LNCaP clone FGC (cell line): Measurements from ENCODE around the gene CLMP.
"Not testable (repeated sequence)": the region's sequence is repeated elsewhere in the genome, so short reads cannot be mapped to it uniquely, and the experiment has no call there.

ENCODE experiments used
- DNase-seq: peaks from one replicate; pipeline ENCODE4 v3.0.0-alpha.2; 2011; ENCODE audit warnings: low read depth
- H3K4me3 ChIP-seq: 2 replicates; pipeline ENCODE4 v1.5.1; 2011; ENCODE audit warnings: mild to moderate bottlenecking, low read depth, low read length, control low read depth
- TF ChIP-seq, protein P1 (sequence below): IDR thresholded peaks from 2 replicates; pipeline ENCODE4 v1.5.1; 2012; ENCODE audit warnings: mild to moderate bottlenecking; ENCODE audit not compliant: control insufficient read depth, insufficient read depth; ENCODE audit errors: extremely low read depth

Gene CLMP

DNA sequence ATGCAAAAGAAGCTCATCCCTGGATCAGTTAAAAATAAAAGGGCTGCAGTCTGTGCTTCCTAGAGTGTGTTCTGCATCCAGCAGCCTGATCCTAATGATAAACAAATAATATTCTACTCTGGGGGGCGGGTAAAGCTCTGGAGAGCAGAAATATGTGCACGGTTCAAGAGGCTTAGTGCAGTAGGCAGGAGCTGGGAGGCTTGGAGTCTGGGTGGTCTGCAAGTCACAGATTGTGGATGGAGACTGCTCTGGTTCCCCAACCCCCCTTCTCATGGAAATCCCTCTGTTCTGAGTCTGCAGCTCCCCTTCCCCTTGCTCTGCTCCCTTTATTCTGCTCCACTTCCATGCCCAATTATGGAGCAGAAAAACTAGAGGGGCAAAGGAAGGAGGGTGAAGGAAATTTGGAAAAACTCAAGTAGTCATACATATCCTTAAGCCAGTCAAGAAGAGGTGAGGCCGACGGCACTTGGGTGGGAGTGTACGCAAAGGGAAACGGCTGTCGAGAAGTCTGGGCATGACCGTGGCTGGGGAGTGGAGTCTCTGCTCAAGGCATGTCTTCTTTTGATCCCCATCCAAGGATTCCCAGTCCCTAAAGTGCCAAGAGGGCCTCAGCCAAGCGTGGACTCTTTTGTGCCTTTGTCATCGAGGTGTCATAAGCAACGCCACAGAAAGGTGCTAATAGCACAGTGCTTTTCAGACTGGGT, 16.3 kb upstream of the CLMP start:
- DNase-seq: no peak
- no peak overlapping the region for H3K4me3 ChIP-seq
- TF ChIP-seq, protein P1, sequence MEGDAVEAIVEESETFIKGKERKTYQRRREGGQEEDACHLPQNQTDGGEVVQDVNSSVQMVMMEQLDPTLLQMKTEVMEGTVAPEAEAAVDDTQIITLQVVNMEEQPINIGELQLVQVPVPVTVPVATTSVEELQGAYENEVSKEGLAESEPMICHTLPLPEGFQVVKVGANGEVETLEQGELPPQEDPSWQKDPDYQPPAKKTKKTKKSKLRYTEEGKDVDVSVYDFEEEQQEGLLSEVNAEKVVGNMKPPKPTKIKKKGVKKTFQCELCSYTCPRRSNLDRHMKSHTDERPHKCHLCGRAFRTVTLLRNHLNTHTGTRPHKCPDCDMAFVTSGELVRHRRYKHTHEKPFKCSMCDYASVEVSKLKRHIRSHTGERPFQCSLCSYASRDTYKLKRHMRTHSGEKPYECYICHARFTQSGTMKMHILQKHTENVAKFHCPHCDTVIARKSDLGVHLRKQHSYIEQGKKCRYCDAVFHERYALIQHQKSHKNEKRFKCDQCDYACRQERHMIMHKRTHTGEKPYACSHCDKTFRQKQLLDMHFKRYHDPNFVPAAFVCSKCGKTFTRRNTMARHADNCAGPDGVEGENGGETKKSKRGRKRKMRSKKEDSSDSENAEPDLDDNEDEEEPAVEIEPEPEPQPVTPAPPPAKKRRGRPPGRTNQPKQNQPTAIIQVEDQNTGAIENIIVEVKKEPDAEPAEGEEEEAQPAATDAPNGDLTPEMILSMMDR: no peak

DNA sequence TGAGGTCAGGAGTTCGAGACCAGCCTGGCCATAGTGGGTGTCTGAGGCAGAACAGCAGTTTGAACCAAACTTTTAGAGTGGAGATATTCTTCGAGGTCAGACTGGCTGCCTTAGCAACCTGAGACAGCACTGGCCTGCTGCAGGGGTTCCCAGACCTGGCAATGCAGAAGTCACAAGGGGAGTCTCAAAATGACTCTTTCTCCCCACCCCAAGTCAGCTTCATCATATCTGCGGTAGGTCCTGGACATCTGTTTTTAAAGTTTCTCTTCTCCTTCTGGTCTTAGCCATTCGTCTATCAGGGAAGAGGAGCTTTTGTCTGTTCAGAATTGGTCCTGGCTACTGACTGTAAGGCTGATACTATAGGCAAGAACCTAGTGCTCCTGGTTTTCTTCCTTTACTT, 14.5 kb upstream of the CLMP start:
- TF ChIP-seq, protein P1: no peak
- DNase-seq: no peak
- no peak overlapping the region for H3K4me3 ChIP-seq

DNA sequence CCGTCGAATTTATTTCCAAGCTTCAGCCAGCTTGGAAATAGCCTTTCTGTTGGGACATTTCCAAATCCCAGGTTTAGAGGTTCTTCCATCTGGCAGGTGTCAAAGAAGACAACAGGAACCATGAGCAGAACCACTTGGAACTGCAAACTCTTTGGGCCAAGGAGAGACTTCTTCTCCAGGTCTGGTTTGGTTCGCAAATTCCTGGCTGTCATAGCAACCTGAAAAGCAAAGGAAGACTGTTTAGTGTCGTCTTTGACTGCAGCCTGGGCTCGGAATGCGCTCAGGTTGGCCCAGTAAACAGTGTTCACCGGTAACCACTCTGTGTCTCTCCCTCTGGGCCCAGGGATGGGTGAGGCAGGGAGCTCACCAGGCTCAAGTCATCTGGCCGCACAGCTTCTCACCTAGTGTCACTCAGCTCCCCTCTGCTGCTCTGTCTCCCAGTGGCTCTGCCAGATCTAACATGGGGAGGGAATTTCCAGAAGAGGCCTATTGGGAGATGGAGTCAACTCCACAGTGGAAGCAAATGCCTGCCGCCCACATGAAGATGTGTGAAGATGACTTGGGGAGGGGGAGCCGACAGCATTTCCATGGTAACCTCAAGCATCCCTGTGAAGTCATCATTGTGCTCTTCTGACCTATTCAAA, 11.9 kb upstream of the CLMP start:
- TF ChIP-seq, protein P1: no peak

DNA sequence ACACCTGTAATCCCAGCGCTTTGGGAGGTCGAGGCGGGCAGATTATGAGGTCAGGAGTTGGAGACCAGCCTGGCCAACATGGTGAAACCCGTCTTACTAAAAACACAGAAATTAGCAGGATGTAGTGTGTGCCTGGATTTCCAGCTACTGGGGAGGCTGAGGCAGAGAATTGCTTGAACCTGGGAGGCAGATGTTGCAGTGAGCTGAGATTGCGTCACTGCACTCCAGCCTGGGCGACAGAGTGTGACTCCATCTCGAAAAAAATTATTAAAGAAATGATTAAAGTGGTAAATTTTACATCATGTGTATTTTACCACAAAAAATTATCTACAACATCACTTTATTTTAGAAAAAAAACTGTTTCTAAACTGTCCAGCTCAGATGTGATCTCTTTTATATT, 11.0 kb upstream of the CLMP start:
- H3K4me3 ChIP-seq, DNase-seq: not testable (repeated sequence)

More for the DNA sequence above, 11.9 kb upstream of the CLMP start:
- no peak overlapping the region for H3K4me3 ChIP-seq
- DNase-seq: no peak

DNA sequence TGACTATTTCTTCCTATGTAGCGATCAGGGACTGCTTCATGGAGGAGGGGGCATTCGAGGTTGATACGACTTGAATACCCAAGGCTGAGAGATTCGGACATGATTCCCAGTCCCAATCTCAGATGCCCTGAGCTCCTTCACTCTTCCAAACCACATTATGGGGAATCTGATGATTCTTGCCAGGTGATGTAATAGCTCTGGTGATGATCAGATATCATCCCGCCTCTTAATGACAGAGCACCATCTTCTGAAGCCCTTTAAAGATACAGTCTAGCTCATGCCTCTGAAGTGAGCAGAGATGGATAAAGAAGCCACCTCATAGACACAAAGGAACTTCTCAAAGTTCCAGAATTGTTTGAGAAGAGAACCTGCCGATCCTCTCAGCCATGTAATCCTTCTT, 8.9 kb upstream of the CLMP start:
- TF ChIP-seq, protein P1: no peak
- H3K4me3 ChIP-seq: no peak overlapping the region
- no peak for DNase-seq

DNA sequence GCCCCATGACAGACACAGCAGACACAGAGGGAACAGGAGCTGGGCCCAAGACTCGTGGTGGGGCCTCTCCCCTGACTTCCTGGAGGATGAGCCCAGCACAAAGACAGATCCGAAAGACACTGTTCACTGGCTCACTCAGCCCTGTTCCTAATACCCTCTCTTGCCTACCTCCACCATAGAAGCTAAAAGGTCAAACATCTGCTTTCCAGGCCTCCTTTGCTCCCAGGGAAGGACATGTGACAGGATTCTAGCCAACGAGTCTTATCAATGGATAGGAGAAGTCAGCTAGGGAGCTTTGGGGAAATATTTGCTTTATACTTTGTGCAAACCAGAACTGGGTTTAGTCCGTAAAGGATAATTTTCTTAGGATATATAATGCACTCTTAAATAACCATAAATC, 8.4 kb upstream of the CLMP start:
- TF ChIP-seq, protein P1: no peak
- DNase-seq: no peak

DNA sequence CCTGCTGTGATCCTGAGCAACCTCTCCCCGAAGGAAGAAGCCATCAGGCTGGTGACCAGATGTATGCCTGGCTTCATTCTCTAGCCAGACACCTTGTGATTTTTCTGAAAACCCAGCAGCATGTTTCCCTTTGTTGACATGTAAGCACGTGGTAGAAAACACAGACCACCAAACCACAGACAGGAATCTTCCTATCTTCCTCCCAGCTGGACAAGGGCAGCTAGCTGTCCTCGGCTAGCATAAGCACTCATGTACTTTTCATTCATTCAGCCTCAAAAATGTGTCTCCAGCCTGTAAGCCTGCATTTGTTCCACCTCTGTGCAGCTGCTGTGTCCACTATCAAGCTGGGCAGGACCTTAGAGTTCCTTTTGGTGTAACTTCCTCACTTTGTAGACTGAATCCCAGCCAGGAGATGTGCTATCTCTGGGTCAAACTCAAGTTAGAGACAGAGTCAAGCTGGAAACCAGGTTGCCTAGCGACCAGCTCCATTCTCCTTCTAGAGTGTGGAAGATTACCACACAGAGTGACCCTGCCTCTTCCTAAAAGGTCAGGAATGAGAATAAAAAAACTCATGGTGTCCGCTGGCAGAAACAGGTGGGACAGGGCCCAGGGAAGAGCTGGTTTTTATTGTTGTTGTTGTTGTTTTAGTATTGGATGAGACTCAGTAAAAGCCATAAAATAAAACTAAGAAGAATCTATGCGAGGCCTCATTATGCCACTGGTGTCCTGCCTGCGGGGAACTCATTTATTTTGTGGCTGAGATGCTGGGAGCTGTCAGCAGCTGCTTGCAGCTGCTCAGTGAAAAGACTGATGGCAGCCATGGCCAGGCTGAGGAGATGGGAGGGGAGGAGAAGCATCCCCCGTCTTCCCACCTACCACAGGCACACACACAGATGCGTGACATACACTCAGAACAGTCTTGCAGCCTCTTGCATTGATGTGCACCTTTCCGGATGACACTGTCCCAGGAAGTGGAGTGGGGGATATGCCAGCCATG, 7.4 kb upstream of the CLMP start:
- DNase-seq: no peak
- TF ChIP-seq, protein P1: no peak
- H3K4me3 ChIP-seq: no peak overlapping the region

More for the DNA sequence above, 8.4 kb upstream of the CLMP start:
- H3K4me3 ChIP-seq: no peak overlapping the region
